Ascending aorta (tissue), 2 donors: Measurements from ENCODE around the gene SUGP2. TPM values are rescaled to one million over a fixed set of nuclear protein-coding genes. Genes with fewer than 3 reads are reported as not detected.
"Not testable (repeated sequence)": the region's sequence is repeated elsewhere in the genome, so short reads cannot be mapped to it uniquely, and the experiment has no call there.

Experiments
- DNase-seq, 2 donors: peaks; one replicate each; pipeline ENCODE4 v3.0.0-alpha.2; 2019; ENCODE audit warnings: low spot score in 2 of 2
- H3K27ac ChIP-seq, 2 donors: fragments of 200-600 bp; sonication (generic); one replicate each; pipeline ENCODE4 v1.5.1; 2016 to 2017; ENCODE audit warnings: mild to moderate bottlenecking in 1 of 2
- H3K27me3 ChIP-seq: fragments of 200-600 bp; sonication (generic); one replicate; pipeline ENCODE4 v1.5.1; 2017
- H3K36me3 ChIP-seq, 2 donors: fragments of 200-600 bp; sonication (generic); one replicate each; pipeline ENCODE4 v1.5.1; 2016
- H3K4me1 ChIP-seq, 2 donors: fragments of 200-600 bp; sonication (generic); one replicate each; pipeline ENCODE4 v1.5.1; 2016 to 2017; ENCODE audit warnings: mild to moderate bottlenecking in 1 of 2
- H3K4me3 ChIP-seq, 2 donors: fragments of 200-600 bp; sonication (generic); one replicate each; pipeline ENCODE4 v1.5.1; 2016 to 2017; ENCODE audit warnings: mild to moderate bottlenecking in 1 of 2
- H3K9me3 ChIP-seq, 2 donors: fragments of 200-600 bp; sonication (generic); one replicate each; pipeline ENCODE4 v1.5.1; 2016
- intact Hi-C: fragments of 100-400 bp; cut with DNase I; formaldehyde crosslinking; loops from one replicate; pipeline ENCODE4 v1.15.1; 2023
- total RNA-seq: library from RNA; depleted of rRNA; stranded (reverse); fragments of >200 nt; gene quantifications from one replicate; pipeline ENCODE4 v1.1.0, GENCODE V29; 2016
- TF ChIP-seq, protein P1 (sequence below), 3 experiments: fragments of 200-600 bp in 2 of 3; fragments of 450-650 bp in 1 of 3; sonication (generic) in 2 of 3; IDR thresholded peaks; one replicate each; pipeline ENCODE4 v1.5.1; 2016 to 2019; ENCODE audit warnings: antibody characterized with exemption in 3 of 3, mild to moderate bottlenecking in 1 of 3, moderate library complexity in 1 of 3

SUGP2 gene
- total RNA-seq, 1 donor from 2014 or later: 23.6 TPM

DNA sequence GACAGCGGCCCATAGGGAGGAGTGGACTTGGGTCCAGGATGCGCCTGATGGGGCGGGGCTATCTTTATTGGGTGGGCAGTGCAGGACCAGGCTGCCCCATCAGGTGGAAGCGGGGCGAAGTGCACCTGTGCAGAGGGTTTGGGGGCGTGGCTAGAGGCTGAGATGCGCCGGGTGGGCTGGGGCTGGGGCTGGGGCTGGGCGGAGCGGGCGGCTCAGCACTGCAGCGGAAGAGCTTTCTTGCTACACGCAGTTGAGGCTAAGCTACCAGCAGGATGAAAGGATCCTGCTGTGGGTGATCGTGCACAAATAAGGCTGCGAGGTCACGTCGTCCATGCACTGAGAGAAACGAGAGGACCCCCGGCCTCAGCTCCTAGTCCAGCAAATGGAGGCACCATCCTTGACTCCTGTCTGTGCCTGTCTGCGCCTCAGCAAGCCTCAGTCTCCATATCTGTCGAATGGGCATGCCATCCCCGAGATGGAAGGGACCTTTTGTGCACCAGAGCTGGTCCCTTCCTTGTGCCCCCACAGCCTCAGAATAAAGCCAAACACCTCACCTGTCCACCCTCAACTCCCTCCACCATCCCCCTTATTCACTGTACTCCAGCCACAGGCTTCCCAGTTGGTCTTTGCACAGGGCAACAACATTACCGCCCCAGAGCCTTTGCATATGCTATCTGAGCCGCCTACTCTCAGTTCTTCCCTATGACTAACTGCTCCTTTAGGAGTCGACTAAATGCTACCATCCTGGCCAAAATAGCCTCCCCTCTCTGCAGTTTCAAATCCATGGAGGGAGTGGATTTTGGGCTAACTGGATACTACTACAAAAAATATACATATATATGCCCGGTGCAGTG, 71.3 kb downstream of the SUGP2 start:
- H3K4me1 ChIP-seq: no peaks in the 10 kb centered on the region
- no peak for DNase-seq
- H3K27me3 ChIP-seq: no peaks in the 10 kb centered on the region
- H3K9me3 ChIP-seq: no peaks in the 10 kb centered on the region
- intact Hi-C loops: no loop called here
- no peak overlapping the region for H3K27ac ChIP-seq
- TF ChIP-seq, protein P1, sequence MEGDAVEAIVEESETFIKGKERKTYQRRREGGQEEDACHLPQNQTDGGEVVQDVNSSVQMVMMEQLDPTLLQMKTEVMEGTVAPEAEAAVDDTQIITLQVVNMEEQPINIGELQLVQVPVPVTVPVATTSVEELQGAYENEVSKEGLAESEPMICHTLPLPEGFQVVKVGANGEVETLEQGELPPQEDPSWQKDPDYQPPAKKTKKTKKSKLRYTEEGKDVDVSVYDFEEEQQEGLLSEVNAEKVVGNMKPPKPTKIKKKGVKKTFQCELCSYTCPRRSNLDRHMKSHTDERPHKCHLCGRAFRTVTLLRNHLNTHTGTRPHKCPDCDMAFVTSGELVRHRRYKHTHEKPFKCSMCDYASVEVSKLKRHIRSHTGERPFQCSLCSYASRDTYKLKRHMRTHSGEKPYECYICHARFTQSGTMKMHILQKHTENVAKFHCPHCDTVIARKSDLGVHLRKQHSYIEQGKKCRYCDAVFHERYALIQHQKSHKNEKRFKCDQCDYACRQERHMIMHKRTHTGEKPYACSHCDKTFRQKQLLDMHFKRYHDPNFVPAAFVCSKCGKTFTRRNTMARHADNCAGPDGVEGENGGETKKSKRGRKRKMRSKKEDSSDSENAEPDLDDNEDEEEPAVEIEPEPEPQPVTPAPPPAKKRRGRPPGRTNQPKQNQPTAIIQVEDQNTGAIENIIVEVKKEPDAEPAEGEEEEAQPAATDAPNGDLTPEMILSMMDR (IDR thresholded peaks at IDR 0.05): no peak
- H3K4me3 ChIP-seq: no peak overlapping the region
- no peaks in the 10 kb centered on the region for H3K36me3 ChIP-seq

DNA sequence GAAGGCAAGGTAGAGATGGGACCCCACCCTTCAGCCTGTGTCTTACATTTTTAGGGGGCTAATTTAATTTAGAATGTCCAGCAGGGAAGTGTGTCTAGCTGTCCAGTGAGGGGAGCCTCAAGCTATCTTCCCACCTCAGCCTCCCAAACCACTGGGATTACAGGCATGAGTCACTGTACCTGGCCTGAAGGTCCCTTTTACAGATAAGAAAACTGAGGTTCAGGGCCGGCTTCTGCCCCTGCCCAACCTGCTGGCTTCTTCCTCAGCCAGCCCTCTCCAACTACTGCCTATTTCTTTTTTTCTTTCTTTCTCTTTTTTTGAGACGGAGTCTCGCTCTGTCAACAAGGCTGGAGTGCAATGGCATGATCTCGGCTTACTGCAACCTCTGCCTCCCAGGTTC, 72.9 kb downstream of the SUGP2 start:
- intact Hi-C loops: no loop called here
- no peak overlapping the region for H3K4me3 ChIP-seq
- no peaks in the 10 kb centered on the region for H3K9me3 ChIP-seq
- TF ChIP-seq, protein P1 (IDR thresholded peaks at IDR 0.05): no peak
- H3K4me1 ChIP-seq: no peaks in the 10 kb centered on the region
- H3K36me3 ChIP-seq: no peaks in the 10 kb centered on the region
- DNase-seq: no peak
- H3K27me3 ChIP-seq: no peaks in the 10 kb centered on the region
- no peak overlapping the region for H3K27ac ChIP-seq

DNA sequence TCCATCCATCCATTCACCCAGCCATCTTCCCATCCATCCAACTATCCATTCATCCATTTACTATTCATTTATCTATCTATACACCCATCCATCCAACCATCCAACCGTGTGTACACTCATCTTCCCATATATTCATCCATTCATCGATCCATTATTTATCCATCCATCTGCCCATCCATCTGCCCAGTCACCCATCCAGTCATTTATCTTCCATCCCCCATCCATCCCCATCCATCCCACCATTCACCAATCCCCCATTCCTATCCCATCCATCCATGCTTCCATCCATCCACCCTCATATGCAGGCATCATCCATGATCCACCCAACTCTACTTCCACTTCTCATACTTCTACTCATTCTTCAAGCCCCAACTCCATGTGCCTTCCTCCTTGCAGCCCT, 78.3 kb downstream of the SUGP2 start:
- no peak overlapping the region for H3K4me3 ChIP-seq

DNA sequence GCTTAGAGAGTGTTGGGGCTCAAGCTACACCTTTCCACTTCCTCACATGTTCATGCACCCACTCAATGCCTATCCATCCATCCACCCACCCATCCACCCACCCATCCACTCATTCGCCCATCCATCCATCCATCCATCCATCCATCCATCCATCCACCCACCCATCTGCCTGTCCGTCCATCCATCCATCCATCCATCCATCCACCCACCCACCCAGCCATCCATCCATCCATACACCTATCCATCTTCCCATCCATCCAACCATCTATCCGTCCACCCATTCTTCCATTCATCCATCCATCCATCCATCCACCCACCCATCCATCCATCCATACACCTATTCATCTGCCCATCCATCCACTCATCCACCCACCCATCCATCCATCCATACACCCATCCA, 79.2 kb downstream of the SUGP2 start:
- H3K9me3 ChIP-seq: no peaks in the 10 kb centered on the region
- TF ChIP-seq, protein P1 (IDR thresholded peaks at IDR 0.05): no peak
- H3K27ac ChIP-seq: no peak overlapping the region
- intact Hi-C loops: no loop called here
- H3K36me3 ChIP-seq: no peaks in the 10 kb centered on the region
- no peaks in the 10 kb centered on the region for H3K27me3 ChIP-seq
- H3K4me1 ChIP-seq: no peaks in the 10 kb centered on the region
- H3K4me3 ChIP-seq: no peak overlapping the region
- no peak for DNase-seq

More for the DNA sequence above, 78.3 kb downstream of the SUGP2 start:
- TF ChIP-seq, protein P1 (IDR thresholded peaks at IDR 0.05): no peak
- Histone ChIP-seq H3K4me1 (no peaks in the 10 kb centered on the region), H3K36me3 (no peaks in the 10 kb centered on the region), H3K27me3 (no peaks in the 10 kb centered on the region), H3K27ac (no peak overlapping the region), H3K9me3 (no peaks in the 10 kb centered on the region)
- no peak for DNase-seq
- intact Hi-C loops: no loop called here

DNA sequence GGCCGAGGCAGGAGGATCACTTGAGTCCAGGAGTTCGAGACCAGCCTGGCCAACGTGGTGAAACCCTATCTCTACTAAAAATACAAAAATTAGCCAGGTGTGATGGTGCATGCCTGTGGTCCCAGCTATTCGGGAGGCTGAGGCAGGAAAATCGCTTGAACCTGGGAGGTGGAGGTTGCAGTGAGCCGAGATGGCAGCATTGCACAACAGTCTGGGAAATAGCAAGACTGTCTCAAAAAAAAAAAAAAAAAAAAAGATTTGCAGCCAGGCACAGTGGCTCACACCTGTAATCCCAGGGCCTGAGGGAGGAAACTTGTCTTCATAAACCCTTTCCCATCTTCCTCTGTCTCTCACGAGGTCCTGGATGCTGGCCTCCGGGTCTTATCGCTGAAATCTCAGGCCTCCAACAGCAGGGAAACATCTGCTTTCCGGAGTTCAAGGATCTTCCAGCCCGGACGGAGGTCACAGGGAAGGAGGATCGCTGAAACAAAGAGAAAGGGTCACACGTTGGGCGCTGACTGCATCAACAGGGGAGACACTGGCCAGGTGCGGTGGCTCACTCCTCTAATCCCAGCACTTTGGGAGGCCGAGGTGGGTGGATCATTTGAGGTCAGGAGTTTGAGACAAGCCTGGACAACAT, 80.8 kb downstream of the SUGP2 start:
- H3K4me1 ChIP-seq, intact Hi-C loops, H3K9me3 ChIP-seq, H3K27me3 ChIP-seq, DNase-seq, H3K4me3 ChIP-seq, H3K27ac ChIP-seq, H3K36me3 ChIP-seq: not testable (repeated sequence)

DNA sequence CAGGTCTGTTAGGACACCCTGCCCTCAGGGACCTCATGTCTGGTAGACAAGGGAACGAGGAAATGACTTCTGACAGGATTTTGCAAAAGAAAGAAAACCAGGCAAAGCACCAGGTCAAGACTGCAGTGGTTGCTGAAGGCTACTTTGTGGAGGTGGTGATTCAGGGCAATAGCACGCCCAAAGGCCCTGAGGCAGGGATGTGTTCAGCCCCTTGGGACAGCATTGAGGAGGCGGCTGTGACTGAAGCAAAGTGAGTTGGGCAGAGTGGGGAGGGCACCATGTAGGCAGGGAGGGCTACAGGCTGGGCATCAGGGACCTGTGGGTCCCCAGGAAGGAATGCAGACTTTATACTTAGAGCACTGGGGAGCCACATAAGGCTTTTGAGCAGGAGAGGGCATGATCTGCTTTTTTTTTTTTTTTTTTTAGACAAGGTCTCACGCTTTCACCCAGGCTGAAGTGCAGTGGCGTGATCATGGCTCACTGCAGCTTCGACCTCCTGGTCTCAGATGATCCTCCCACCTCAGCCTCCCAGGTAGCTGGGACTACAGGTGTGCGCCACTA, 81.5 kb downstream of the SUGP2 start:
- no peaks in the 10 kb centered on the region for H3K9me3 ChIP-seq
- H3K27me3 ChIP-seq: no peaks in the 10 kb centered on the region
- TF ChIP-seq, protein P1 (IDR thresholded peaks at IDR 0.05): no peak
- intact Hi-C loops: no loop called here
- H3K4me3 ChIP-seq: no peak overlapping the region
- H3K27ac ChIP-seq: no peak overlapping the region
- H3K4me1 ChIP-seq: no peaks in the 10 kb centered on the region
- DNase-seq: no peak
- H3K36me3 ChIP-seq: no peaks in the 10 kb centered on the region
